Measurements from ENCODE around the gene GFI1B. TPM values are rescaled to one million over a fixed set of nuclear protein-coding genes. Genes with fewer than 3 reads are reported as not detected.
"Not testable (repeated sequence)": the region's sequence is repeated elsewhere in the genome, so short reads cannot be mapped to it uniquely, and the experiment has no call there.

GFI1B gene
- total and polyA plus RNA-seq, 10 donors: 0.14 to 4.0 (median 2.1) TPM

DNA sequence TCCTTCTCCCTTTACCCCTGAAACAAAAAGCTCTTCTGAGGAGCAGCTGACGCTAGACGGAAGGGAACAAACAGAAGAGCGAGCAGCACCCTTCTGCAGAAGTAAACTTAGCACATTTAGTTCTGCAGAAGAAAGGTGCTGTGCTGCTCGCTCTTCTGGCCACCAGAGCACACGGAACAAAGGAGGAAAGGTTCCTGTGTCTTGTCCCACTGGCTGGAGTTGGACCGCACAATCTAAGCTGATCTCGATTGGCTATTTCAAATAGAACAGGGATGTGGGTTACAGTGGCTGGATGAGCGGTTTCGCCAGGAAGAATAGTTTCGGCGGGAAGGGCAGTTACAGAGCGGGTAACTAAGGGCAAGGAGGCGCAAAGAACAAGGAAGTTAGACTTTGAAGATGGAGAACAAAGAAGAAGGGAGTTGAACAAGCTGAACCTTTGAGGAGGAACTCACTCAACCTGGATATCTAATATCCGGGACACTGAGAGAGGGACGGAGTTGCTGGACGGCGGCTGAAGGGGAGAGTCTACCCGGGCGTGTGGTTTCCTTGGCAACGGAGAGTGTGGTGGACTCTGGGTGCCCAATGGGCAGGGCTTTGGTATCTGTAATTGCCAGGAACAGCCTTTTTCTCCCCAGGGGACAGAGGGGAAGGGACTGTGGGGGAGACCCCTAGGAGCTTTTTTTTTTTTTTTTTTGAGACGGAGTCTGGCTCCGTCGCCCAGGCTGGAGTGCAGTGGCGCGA is 59.5 kb downstream of the GFI1B start:
- no peaks in the 10 kb centered on the region for H3K27me3 ChIP-seq (replicated peaks in 1 of 7)
- H3K9me3 ChIP-seq: no peaks in the 10 kb centered on the region
- H3K27ac ChIP-seq: no peak overlapping the region
- TF ChIP-seq CTCF (IDR thresholded peaks at IDR 0.05 in 8 of 11, conservative IDR thresholded peaks at IDR 0.05 in 3 of 11) (no peak), POLR2A (IDR thresholded peaks at IDR 0.05) (no peak), POLR2AphosphoS5 (IDR thresholded peaks at IDR 0.05) (no peak)
- intact Hi-C loops (cut with DNase I; ENCODE audit: low total_unique reads): no loop called here
- no peak overlapping the region for H3K4me3 ChIP-seq
- DNase-seq: peak; percentile 24
- WGBS, 5 donors: 86 to 94% (median 90%) methylated on average over 25 of the region's 25 CpGs
- peaks cover under 1 to 65% (median 16%) of the 10 kb centered on the region in 6 donors for H3K36me3 ChIP-seq
- H3K4me1 ChIP-seq: peaks cover 0 to 48% (median 20%) of the 10 kb centered on the region in 6 donors

DNA sequence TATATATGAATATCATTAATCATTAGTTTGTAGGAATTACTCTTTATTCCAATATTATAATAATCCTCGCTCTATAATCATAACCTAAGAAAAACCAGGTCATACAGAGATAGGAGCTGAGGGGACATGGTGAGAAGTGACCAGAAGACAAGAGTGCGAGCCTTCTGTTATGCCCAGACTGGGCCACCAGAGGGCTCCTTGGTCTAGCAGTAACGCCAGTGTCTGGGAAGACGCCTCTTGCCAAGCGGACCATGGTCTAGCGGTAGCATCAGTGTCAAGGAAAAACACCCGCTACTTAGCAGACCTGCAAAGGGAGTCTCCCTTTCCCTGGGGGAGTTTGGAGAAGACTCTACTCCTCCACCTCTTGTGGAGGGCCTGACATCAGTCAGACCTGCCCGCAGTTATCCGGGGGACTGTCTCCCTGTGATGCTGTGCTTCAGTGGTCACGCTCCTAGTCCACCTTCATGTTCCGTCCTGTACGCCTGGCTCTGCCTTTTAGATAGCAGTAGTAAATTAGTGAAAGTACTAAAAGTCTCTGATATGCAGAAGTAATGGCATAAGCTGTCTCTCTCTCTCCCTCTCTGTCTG is 62.5 kb downstream of the GFI1B start:
- not testable (repeated sequence) for H3K27me3 ChIP-seq (replicated peaks in 1 of 7); H3K4me3 ChIP-seq; H3K27ac ChIP-seq; H3K9me3 ChIP-seq
- peak; percentile 78 for DNase-seq
- intact Hi-C loops (cut with DNase I; ENCODE audit: low total_unique reads): loop anchor here (5.0 to 10.0 kb wide), 2 partner anchors 56 to 106 kb away; no protein-coding TSS in a partner anchor
- Histone ChIP-seq H3K36me3 (peaks cover 3 to 77% (median 44%) of the 10 kb centered on the region in 6 donors), H3K4me1 (peaks cover 0 to 17% (median 1%) of the 10 kb centered on the region in 6 donors)
- peak; percentile 24 to 69 (median 41) for TF ChIP-seq CTCF (IDR thresholded peaks at IDR 0.05 in 8 of 11, conservative IDR thresholded peaks at IDR 0.05 in 3 of 11)
- WGBS, 5 donors: 82 to 92% (median 85%) methylated on average over 12 of the region's 12 CpGs

Small RNAs within 50 kb of the gene (microRNA-seq; reads per million reads assigned to microRNA genes)
- gene MIR548AW: 2.1 to 4.3 (median 2.8) reads per million in 3 donors

Small RNAs within 50 kb of the gene (small RNA-seq; reads per million reads assigned to genes)
- gene AL593851.1 (0 reads per million in 4 donors), gene MIR548AW (0 to 0.97 (median 0.48) reads per million in 4 donors), gene RNU7-21P (0 reads per million in 4 donors)

Other genes starting within 250 kb of the GFI1B start
- 1 to 10 TPM in 1 of 7 donors, under 1 TPM in 6; 0.51 to 1.8 (median 0.92) TPM for gene AK8, start 100.4 kb upstream of the GFI1B start, total RNA-seq
- 1 to 10 TPM in 2 of 3 donors, under 1 TPM in 1; 0.22 to 1.8 (median 1.0) TPM for gene AK8, start 100.4 kb upstream of the GFI1B start, polyA plus RNA-seq
- 1 to 10 TPM; 1.1 to 5.6 (median 2.5) TPM for gene SPACA9, start 99.8 kb upstream of the GFI1B start, total RNA-seq
- gene SPACA9, start 99.8 kb upstream of the GFI1B start, polyA plus RNA-seq: 1 to 10 TPM; 1.7 to 3.5 (median 3.0) TPM
- gene TSC1, start 34.1 kb upstream of the GFI1B start, total RNA-seq: 10 to 100 TPM; 46.9 to 80.6 (median 56.9) TPM
- gene TSC1, start 34.1 kb upstream of the GFI1B start, polyA plus RNA-seq: 10 to 100 TPM in 2 of 3 donors, 1 to 10 TPM in 1; 6.9 to 12.7 (median 12.1) TPM
- 10 to 100 TPM; 40.5 to 64.4 (median 47.6) TPM for gene GTF3C5, start 52.3 kb downstream of the GFI1B start, total RNA-seq
- gene GTF3C5, start 52.3 kb downstream of the GFI1B start, polyA plus RNA-seq: 10 to 100 TPM; 34.9 to 52.5 (median 44.4) TPM
- 1 to 10 TPM in 3 of 7 donors, under 1 TPM in 2, not detected in 2; 0.58 to 5.3 (median 1.9) TPM for gene CEL, start 83.3 kb downstream of the GFI1B start, total RNA-seq
- gene CEL, start 83.3 kb downstream of the GFI1B start, polyA plus RNA-seq: under 1 TPM; 0.46 to 0.67 (median 0.55) TPM
- gene RALGDS, start 142.5 kb downstream of the GFI1B start, total RNA-seq: 10 to 100 TPM; 50.6 to 74.3 (median 60.3) TPM
- gene RALGDS, start 142.5 kb downstream of the GFI1B start, polyA plus RNA-seq: 10 to 100 TPM; 21.3 to 40.1 (median 27.2) TPM
- gene GBGT1, start 185.2 kb downstream of the GFI1B start, total RNA-seq: 10 to 100 TPM; 16.8 to 52.8 (median 31.2) TPM
- gene GBGT1, start 185.2 kb downstream of the GFI1B start, polyA plus RNA-seq: 10 to 100 TPM in 2 of 3 donors, 1 to 10 TPM in 1; 9.2 to 14.1 (median 10.7) TPM
- gene OBP2B, start 230.6 kb downstream of the GFI1B start, total RNA-seq: under 1 TPM in 1 of 7 donors, not detected in 6; 0.95 TPM
- gene OBP2B, start 230.6 kb downstream of the GFI1B start, polyA plus RNA-seq: under 1 TPM in 2 of 3 donors, not detected in 1; 0.16 to 0.38 TPM